NCI-H69 (cell line): ENCODE results near the gene DLX1.

Source experiments
- DNase-seq: peaks from one replicate; lab custom pipeline; 2025; lab: John Stamatoyannopoulos, UW

Gene DLX1

DNA sequence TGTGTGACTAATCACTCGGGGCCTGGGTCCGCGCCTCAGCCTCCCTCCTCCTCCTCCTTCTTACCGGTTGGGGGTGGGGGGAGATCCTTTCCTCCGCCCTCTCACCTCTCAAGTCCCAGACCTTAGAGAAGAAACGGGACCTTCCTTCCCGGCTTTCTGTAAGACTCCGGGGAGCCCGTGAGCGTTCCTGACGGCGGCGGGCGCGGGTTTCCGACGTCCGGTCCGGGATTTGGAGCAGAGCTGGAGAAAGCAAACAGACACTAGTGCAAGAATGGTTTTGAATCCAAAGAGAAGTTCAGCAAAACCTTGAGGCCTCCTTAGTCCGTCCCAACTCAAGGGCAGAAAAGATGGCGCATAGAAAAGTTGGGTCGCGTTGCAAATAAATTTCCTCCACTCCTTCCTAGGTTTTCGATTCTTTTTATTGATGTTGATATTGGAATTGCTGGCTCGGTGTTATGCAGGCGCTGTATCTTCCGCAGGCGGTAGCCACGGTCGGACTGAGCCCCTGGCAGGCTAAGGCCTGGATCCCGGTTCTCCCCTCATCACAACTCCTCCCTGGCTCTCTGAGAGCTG is 2.0 kb downstream of the DLX1 start:
- DNase-seq: peak; percentile 47

DNA sequence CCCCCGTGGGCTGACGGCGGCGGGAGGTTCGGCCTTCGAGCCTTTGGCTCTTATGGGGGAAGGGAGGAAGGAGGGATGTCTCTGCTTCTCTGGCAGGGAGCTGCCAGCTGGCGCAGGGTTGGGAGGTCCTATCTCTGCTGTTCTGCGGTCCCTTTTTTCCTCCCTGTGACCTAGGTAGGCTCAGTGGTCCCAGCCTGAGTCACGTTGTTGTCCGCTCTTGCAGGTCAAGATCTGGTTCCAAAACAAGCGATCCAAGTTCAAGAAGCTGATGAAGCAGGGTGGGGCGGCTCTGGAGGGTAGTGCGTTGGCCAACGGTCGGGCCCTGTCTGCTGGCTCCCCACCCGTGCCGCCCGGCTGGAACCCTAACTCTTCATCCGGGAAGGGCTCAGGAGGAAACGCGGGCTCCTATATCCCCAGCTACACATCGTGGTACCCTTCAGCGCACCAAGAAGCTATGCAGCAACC is 2.5 kb downstream of the DLX1 start:
- DNase-seq: peak; percentile 39

DNA sequence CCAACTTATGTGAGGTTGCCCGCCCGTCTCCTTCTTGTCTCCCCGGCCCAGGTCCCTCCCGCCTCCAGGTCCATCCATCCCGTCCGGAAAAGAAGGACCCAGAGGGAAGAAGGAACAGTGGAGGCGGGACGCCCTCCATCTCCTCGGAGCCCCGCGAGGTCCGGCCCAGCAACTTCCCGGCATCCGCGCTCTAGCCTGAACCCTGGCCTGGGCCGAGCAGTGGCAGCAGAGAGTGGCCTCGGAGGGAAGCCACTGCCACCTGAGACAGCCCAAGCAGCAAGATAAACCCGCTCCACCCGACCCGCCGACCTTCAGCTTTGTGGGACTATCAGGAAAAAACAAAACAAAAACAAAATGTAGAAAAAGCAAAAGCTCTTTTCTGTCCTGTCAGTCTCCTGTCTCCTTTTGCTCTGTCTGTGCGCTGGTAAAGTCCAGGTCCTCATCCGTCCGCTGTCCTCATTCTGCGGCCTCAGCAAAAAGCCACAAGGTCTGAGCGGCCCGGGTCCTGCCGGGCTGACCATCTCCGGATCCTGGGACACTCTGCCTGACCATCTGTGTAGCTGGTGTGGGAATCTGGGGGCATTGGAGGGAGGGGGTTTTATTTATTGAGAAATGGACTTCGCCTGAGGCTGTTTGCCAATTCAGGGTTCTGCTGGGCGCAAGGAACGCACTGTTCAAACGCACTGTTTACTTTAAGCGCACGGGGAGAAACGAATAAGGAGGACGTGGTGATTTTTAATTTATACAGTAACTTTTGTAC is 3.1 kb downstream of the DLX1 start:
- DNase-seq: peak; percentile 36

DNA sequence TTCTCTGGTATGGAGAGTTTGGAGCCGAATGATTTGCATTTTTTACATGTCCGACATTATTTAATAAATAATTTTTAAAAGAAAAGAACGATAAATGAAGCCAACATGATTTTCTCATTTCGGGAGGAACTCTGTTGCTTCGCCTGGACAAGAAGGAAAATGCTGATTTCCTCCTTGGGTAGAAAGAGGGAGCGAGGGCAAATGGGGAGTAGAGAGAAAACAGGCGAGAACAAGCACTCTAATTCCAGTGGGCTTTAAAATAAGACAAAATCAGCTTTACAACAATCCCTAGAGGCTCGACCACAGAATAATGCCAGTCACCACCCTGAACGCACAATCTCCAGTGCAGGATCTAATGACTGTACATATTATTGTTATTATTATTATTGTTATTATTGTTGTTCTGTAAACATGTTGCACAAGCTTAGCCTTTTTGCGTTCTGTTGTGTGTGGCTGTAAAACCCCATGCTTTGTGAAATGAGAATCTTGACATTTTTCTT is 3.7 kb downstream of the DLX1 start:
- DNase-seq: no peak

DNA sequence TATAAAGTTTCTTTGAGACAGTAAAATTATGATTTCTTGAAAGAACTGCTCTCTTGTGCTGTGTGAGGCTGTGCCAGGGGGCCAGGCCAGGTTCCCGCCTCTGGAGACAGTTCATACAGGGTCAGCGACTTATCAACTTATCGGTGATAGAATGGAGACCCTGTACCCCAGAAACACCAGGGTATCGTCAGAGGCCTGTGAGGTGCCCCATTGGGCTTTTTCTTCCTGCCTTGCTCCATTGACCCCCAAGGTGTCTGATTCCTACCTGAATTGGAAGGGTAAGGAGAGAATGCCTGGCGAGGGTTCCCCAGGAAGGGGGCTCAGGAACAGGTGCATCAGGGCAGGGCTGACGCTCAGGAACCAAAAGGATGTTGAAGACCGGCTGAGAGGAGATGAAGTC is 4.3 kb downstream of the DLX1 start:
- DNase-seq: no peak

DNA sequence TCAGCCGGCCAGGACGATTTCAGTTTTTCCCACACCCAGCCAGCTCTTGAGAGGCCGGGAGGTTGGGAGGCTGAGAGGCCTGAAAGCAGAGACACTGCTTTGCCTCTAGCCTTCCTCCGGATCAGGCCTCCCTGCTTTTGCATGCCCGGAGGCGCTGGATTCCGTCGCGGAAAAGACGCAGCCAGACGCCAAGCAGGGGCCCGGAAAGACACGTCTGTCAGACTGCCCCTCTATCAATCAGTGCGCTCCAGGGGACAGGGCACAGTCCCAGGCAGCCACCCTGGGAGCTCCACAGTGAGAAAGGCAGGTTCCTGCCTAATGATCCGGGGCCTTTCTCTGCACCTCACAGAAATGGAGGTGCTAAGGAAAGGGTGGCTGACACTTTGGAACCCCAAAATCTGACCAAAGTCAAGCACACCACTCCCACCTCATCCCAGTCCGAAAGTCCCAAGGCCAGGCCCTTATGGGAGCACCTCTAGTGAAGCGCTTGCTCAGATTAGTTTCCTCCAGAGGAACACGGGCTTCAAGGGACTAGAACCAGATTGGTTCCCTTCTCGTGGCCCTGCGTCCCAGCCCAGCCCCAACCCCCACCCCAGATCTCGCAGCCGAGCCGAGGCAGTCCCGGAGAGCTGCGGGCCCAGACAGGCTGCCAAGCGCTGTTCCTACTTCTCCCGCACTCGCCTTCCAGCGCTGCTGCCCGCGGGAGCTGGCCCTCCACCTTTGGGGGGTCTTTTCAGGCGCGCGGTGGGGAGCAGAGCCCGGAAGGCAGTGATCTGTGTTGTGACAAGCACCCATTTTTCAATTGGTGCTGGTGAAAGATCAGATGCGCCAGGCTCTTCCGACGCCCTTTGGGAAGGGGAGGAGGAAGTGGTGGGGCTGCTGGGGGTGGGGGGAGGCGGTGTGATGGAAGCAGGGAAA is 5.0 kb downstream of the DLX1 start:
- DNase-seq: peak; percentile 53

DNA sequence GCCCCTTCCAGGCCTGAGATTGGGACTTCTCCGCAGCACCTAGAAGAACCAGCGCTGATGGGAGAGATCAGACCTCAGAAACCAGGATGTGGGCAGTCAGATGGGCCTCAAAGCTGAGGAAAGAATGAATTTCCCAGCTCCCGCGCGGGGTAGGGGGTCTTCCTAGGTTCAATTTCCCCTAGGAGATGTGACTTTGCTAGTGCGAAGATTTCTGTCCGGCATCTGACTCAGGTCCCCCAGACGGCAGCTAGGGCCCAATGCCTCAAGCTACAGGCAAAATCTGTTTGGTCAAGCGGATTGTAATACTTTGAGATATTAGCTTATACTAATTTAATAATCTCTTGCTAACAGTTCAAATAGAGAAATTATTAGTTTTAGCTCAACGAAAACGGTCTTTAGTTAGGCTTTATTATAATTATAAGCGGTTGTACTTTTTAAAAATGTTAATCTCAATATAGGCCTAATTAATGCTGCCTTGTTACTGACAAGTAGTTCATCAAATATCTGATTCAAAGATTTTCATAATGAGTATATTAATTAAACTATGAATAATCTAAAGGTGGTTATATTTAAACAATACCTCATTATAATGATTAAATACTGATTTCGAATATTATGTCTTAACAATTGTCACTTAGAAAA is 5.8 kb downstream of the DLX1 start:
- peak; percentile 43 for DNase-seq

DNA sequence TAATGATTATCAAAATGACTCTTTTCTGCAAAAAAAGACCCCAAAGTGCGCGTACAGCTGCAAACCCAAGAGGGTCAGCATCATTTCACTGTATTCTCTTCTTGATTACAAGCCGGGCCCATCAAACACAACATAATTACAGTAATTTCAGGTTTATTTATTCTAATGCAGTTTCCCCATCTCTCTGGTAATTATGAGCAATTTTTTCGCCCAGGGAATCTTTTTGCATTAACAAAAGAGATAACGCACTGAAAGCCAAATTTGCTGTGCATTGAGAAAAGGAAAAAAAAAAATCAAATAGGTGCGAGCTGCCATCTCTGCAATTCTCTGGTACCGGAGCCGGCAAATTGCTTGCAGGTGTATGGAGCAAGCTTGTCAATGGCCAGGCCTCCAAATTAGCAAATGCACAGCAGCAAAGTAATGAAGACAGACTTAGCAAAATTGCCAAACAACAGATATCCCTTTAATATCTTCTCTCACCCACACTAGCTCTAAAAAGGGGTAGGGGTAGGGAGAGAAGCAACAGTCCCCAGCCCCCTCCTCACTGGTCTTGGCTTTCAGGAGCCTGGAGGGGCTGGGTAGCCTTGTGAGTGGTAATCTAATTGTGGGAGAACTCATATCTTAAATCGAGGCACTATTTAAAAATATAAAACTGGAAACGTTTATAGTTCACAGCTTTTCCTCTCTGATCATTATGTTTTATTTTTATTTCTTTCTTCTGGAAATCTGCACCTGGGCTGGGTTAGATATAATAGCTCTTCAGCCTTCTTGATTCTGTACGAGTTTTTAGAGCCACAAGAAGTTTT is 6.7 kb downstream of the DLX1 start:
- peak; percentile 89 for DNase-seq

DNA sequence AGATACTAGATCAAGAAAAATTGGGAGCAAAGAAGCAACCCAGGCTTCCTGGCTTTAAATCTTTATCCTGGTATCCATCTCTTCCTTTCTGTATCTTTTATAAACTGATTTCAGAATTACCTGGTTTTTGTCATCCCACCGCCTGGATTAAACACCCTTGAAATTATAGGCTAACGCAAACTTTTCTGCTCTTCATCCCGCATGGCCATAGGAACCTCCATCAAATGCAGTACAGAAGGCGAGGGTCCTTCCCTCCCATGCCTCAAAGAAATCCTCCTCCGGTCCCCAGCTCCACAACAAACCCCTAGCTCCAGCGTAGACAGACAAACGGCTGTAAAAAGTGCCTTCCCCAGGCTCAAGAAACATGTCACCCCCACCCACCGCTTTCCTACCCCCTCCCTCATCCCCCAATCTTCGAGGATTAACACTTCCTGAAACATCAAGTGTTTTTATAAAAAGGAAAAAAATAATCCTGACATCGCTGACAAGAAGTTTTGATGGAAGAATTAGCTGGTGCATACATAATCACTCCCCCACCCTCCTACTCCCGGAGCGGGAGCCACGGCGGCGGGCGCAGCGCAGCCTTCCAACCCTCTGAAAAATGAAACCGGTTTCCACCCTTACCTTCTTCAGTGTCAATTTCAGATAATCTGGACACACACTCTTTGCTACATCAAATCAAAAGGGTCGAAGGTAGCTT is 7.6 kb downstream of the DLX1 start:
- DNase-seq: peak; percentile 37

DNA sequence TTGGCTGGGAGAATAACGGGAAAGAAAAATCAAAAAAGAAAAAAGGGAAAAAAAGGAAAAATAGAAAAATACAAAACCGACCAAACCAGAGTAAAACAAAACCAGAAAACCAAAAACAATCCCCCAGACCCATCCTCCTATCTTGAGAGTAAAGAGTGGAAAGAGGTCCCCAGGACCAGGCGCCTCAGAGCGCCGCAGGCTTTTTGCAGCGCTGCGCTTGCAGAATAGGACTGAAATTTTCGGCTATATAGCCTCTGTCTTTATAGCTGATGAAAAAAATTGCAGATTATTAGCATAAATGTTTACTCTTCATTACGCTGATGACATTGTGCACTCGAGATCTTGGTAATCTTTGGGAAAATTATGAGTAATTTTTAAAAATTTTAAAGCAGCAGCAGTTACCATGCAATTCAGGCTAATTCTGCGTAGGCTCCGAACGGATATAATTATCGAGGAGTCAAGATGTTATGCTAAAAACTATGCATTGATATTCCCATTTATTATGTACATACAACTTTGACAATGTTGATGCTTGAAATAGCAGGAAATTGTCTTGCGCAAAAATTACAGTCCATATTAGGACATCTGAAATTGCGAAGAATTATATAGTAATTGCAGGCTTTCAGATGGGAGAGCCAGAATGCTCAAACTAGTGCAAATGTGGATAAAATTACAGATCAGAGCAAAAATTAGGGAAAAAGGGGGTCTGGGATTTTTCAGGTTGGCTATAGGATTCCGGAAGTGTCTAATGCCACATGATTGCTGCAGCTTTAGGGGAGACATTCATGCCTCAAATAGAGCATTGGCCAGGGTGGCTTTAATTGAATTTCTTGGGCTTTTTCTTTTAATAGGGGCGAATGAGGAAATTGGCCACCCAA is 8.3 kb downstream of the DLX1 start:
- peak; percentile 29 for DNase-seq

DNA sequence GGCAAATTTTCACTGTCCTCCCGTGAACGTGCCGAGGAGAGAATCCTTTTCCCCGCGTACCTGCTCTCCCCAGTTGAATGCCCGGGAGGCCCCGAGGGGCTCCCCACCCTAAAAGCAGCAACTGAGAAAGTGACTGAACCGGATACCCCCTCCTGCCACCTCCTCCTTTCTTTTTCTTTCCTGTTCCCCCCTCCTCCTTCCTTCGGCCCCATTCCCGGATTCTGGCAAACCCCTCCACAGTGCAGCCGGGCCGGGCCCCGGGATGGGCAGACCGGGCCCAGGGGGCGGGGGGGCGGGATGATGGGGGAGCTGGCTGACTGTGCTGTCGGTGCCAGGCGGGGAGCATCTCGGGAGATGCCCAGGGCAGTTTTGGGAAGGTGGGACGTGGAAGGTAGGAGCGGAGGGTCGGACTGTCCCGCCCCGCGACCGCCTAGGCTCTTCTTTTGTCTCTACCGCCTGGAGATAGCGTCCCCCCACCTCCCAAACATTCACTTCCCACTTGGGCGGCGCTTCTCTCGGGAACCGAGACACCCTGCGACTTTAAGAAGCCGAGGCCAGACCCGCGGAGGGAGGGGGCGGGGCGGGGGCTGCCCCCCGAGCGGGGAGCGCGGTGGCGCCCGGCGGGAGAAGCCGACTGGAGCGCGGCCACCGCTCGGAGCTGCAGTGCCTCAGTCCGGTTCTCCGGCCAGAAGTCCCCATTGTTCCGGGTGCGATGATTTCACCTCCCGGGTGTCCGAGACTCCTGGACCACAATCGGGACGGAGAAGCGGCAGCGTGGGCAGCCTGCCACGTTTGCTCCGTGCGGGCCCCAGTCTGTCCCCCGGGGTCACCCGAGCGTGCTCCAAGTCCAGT is 9.2 kb downstream of the DLX1 start:
- DNase-seq: peak; percentile 59

DNA sequence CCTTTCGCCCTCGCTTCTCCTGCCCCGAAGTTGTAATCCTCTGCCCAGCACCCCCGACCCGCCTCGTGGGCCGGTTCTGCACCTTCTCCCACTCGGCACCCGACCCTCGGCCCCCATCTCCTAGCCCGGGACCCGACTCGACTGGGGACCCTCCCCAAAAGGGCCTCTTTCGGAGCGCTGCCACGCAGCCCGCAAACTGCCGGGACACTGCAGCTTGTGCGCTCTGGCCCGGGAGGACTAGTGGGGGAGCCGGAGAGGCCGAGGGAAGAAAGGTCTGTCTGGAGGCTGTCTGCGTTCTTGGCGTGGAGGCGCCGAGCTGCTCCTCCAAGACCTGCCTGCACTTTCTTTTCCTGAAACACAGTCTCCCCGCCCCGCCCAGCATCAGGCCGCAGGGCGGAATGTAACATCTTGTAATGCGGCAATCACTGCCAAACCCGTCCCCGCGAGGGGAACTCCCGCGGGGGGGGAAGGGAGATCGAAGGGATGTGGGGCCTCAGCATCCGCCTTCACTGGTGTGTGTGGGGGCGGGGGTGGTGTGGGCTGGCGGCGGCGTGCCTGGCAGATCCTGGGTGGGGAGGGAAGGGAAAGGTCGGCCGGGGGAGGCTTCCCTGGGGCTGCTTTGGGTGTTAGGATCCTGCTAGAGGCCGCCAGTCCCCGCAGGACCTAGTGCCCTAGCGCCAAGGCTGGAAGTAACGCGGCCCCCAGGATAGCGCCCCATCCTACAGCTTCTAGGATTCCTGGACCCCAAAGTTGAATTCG is 10.0 kb downstream of the DLX1 start:
- peak; percentile 67 for DNase-seq

DNA sequence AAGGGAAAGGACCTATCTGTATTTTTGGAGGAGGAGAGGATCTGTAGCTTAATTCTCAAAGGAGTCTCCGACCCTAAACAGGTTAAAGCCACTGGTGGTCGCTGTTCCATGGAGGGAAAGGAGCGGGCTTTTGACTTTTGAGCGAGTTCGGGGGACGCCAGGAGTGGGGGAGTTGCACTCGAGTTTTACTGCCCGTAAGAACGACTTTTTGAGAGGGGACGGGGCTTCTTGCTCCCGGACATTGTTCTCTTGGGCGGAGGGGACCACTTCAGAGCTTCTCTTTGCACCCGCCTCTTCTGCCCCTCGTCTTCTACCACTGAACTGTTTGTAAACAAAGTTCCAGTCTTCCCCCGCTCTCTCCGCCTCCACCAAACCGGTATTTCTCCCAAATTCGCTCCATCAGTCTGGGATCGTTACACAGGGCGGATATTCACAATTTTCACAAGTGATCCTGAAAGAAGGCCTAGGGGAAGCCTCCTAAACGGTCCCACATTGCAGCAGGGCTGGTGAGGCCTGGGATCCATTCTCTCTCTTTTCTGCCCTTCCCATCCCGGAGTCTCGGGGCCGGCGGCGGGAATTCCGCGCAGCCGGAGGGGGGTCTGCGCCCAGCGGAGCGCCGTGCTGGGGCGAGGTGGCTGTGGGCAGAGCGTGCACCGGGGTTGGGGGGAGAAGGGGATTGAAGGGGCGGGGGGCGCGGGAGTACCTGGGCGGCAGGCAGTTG is 10.8 kb downstream of the DLX1 start:
- peak; percentile 50 for DNase-seq

DNA sequence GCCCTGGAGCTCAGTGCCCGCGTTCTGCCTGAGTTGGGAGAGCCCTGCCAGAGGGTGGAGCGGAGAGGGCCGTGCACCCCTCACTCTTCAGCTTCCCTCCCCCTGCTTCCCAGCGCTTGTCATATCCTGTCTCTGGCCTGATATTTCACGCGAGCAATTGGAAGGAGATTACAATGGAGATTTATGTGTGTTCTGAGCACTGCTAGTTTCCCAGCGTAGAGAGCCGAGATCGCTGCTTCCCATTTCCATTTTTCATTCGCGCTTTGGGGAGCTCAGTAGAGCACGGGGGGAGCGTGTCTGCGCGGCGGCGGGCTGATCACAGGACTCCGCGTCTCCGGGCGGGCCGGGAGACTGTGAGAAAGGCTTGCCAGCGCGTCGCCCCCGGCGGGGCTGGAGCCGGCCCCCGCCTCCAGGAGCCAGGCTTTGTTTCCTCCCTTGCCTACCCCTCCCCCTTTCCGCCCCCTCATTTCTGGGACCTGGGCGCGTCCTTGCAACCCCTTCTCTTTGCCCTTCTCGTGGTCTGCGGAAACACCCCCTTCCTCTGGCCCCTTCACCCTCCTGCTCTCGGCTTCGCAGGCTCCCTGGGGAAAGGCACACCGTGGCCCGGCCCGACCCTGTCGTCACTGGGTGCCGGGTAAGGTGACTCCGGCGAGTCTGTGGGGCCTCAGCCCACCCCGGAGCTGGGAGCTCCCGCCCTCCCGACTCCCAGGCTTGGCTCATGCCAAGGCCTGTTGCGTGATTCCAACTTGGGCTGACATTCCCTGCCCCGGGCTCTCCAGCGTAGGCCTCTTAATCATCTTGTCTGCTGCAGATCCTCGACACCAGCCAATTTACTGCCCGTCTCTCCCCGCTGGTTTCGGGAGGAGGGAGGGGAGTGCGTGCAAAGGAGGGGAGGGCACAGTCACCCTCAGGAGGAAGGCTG is 11.6 kb downstream of the DLX1 start:
- peak; percentile 65 for DNase-seq

DNA sequence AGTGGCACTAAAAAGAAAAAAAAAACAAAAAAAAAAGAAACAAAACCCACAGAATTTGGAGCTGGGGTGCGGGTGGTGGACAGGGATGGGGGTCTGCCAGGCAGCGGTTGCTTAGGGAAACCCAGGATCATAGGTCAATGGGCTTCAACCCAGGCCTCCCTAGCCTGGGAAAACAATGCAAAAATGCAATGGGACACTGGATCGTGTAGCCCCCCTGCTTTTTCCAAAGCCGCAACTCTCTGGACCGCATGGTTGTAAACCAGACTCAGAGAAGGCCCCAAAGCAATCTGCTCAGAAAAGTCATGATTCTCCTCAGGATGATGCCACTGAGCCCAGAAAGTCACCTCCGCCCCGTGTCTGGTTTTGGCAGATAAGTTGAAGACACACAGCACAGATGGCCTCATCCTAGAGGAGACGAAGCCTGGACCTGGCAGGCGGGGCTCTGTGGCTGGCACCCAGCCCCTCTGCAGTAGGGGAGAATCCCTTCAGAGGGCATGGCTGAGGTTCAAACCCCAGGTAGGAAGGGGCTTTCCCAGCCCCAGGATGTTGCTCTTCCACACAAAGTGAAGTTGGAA is 12.3 kb downstream of the DLX1 start:
- DNase-seq: peak; percentile 40

DNA sequence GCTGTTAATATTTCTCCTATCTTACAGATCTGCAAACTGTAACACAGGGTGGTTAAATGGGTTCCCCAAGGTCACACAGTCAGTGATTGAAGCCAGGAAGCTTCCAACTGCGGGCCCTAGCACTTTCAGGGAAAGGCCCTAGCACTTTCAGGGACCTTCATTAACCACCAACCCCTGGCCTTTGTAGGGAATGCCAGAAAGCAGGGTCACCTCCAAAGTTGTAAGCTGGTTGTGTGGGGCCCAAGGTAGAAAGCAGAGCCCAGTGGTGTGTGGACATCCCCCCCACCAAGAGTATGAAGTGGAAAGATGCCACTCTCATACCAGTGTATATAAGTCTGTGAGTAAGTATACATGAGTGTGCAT is 13.0 kb downstream of the DLX1 start:
- no peak for DNase-seq
